ENCODE measurements around the gene SYT9.

SYT9 gene

DNA sequence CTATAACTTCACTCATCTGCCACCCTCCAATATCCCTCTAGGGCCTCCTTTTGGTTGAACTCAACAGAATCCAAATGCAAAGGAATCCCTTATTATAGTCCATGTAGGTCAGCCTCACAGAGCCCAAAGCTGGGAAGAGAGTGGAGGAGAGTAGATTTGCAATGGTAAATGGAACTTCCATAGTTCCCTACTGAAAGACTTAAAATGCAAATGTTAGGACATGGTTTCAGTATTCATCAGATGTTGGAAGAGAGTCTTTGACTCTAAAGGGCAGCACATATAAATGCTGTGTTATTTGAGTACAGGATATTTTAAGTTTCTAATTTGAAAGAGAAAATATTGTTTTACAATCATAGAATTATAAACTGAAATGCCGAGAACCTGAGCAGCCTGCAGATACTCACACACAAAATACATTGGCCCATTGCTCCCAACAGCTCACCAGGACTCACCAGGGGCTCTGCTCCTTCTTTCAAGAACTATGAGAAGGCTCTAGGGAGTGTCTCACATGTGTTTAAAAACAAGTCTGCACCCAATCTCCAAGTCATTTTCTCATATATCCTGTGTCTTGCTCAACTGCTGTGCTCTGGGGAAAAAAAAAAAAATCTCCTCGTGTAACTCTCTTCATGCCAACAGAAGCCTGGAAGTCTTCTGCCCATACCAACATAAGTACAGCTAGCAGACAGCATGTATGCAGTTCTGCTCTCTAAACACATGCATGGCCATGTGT, 39.6 kb downstream of the SYT9 start:
- peaks cover 20% of the 10 kb centered on the region for H3K9me3 Mint-ChIP-seq

DNA sequence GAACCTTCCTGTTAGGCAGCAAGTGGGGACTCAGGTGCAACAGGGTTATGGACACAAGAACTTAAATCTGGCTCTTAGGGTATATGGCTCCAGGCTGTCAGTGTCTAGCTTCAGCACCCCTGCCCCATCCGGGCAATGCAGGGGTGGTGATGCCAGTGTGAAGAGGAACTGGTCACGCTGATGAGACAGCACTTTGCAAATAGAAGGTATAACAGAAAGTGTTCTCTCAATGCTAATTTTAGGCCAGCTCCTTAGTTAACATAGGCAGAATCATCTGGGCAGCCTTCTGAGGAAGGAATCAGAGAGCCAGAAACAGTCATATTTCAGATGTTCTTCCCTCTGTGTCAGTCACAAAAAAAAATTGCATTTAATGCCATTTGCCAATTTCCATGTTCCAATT, 41.2 kb downstream of the SYT9 start:
- DNase-seq (ENCODE audit: low spot score in 2 of 2), result no peak
- H3K27ac Mint-ChIP-seq, result no peak overlapping the region
- H3K4me3 Mint-ChIP-seq, result no peak overlapping the region
- peaks cover 13% of the 10 kb centered on the region for H3K9me3 Mint-ChIP-seq
- no peaks in the 10 kb centered on the region for H3K4me1 Mint-ChIP-seq
- no peak for ATAC-seq (ENCODE audit: low read depth)
- peaks cover 7% of the 10 kb centered on the region for H3K27me3 Mint-ChIP-seq
- no peaks in the 10 kb centered on the region for H3K36me3 Mint-ChIP-seq

More for the DNA sequence above, 39.6 kb downstream of the SYT9 start:
- no peak overlapping the region for H3K4me3 Mint-ChIP-seq
- H3K27ac Mint-ChIP-seq, result no peak overlapping the region
- ATAC-seq (ENCODE audit: low read depth), result no peak
- peaks cover 7% of the 10 kb centered on the region for H3K27me3 Mint-ChIP-seq
- peaks cover 2% of the 10 kb centered on the region for H3K36me3 Mint-ChIP-seq
- no peak for DNase-seq (ENCODE audit: low spot score in 2 of 2)
- H3K4me1 Mint-ChIP-seq, result no peaks in the 10 kb centered on the region

DNA sequence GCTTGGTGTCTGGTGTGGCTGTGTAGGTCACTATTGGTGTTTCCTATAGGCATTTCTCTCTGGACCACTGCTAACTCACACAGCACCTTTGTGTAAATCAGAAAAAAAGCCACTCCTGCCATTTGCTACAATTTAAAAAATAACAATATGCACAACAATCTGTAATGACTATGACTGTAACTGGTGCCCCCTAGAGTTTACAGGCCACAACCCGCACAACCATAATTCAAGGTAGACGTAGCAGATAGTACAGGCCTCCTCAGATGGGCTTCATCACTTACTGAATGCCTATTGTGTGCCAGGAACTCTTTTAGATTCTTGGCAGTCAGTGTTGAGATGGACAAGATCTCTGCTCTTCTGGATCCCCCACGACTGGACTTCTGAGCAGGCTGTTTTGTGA, 47.7 kb downstream of the SYT9 start:
- H3K4me1 Mint-ChIP-seq, result no peaks in the 10 kb centered on the region
- no peak overlapping the region for H3K27ac Mint-ChIP-seq
- peaks cover 5% of the 10 kb centered on the region for H3K27me3 Mint-ChIP-seq
- ATAC-seq (ENCODE audit: low read depth) (no peak), DNase-seq (ENCODE audit: low spot score in 2 of 2) (no peak)
- no peak overlapping the region for H3K4me3 Mint-ChIP-seq
- H3K36me3 Mint-ChIP-seq, result no peaks in the 10 kb centered on the region
- peaks cover 8% of the 10 kb centered on the region for H3K9me3 Mint-ChIP-seq

DNA sequence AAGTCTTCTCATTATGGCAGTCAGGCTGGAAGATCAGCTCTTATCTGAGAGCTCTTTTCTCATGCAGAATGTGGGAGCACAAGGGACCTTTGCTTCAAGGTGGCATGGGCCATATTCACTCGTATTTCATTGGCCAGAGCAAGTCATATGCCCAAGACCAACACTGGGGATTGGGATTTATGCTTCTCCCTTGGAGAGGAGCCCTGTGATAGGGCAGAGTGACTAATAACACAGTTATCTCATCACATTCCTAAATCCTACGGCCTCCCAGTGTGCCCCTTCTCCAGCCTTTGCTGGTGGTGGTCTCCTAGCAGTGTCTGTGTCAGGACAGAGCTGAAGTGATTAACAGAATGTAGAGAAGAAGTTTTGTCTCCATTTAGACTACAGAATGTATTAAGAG, 48.6 kb downstream of the SYT9 start:
- Mint-ChIP-seq H3K27ac (no peak overlapping the region), H3K4me3 (no peak overlapping the region), H3K4me1 (no peaks in the 10 kb centered on the region), H3K27me3 (peaks cover 5% of the 10 kb centered on the region), H3K9me3 (peaks cover 3% of the 10 kb centered on the region), H3K36me3 (no peaks in the 10 kb centered on the region)
- ATAC-seq (ENCODE audit: low read depth) (no peak), DNase-seq (ENCODE audit: low spot score in 2 of 2) (no peak)

DNA sequence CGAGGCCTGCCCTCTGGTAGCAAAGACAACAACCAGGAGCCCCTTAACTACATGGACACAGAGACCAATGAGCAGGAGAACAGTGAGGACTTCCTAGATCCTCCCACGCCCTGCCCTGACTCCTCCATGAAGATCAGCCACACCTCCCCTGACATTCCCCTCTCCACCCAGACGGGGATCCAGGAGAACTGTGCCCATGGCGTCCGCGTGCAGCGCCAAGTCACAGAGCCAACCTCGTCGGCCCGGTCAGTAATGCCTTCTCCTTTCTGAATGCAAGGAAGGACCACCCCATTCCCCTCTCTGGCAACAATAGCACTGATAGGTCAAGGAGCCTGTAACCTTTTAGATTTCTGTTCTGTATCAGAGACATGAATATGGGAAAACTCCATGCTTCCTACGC, 51.4 kb downstream of the SYT9 start:
- no peak overlapping the region for H3K4me3 Mint-ChIP-seq
- H3K4me1 Mint-ChIP-seq, result peaks cover 5% of the 10 kb centered on the region
- DNase-seq (ENCODE audit: low spot score in 2 of 2) (no peak), ATAC-seq (ENCODE audit: low read depth) (no peak)
- H3K9me3 Mint-ChIP-seq, result no peaks in the 10 kb centered on the region
- H3K36me3 Mint-ChIP-seq, result no peaks in the 10 kb centered on the region
- H3K27ac Mint-ChIP-seq, result no peak overlapping the region
- H3K27me3 Mint-ChIP-seq, result peaks cover 5% of the 10 kb centered on the region

DNA sequence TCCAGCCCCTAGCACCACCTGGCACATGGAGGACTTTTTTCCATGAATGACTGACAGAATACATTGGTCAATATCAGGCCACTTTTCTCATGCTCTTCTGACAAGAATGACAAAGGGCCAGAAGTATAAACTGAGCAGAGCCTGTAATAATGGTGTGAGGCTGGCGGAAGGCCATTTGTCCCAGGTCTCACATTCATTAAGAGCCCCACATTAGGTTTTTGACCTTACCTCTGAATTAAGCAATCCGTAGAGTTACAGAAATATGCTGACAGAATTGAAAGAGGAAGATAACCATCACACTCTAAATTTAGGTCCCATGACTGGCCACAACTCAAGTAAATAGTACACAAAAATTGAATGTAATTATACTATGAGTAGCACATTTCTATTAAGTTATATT, 55.2 kb downstream of the SYT9 start:
- no peak overlapping the region for H3K4me3 Mint-ChIP-seq
- H3K27ac Mint-ChIP-seq, result no peak overlapping the region
- H3K4me1 Mint-ChIP-seq, result peaks cover 6% of the 10 kb centered on the region
- DNase-seq (ENCODE audit: low spot score in 2 of 2) (no peak), ATAC-seq (ENCODE audit: low read depth) (no peak)
- H3K36me3 Mint-ChIP-seq, result no peaks in the 10 kb centered on the region
- H3K9me3 Mint-ChIP-seq, result no peaks in the 10 kb centered on the region
- H3K27me3 Mint-ChIP-seq, result peaks cover 5% of the 10 kb centered on the region

DNA sequence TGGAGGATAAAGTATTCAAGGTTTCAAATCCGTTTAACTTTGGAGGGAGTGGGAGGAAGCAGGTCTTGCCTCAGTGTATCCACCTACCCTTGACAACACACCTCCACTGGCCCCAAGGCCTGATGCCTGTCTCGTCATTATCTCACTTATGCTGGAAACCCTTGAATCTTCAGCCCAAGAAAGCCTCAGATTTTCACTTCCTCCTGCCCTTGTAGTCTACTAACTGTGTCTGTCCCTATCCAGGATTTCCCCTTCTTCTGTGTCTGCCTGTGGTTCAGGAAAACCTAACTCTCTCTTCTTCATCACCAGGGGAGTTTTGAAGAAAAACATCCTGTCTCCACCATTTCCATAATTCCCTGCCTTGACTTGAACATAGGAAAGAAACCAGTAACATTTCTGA, 56.1 kb downstream of the SYT9 start:
- ATAC-seq (ENCODE audit: low read depth) (peak; percentile 39), DNase-seq (ENCODE audit: low spot score in 2 of 2) (no peak)
- H3K27me3 Mint-ChIP-seq, result peaks cover 7% of the 10 kb centered on the region
- H3K4me1 Mint-ChIP-seq, result peaks cover 6% of the 10 kb centered on the region
- no peak overlapping the region for H3K27ac Mint-ChIP-seq
- H3K9me3 Mint-ChIP-seq, result no peaks in the 10 kb centered on the region
- no peaks in the 10 kb centered on the region for H3K36me3 Mint-ChIP-seq
- H3K4me3 Mint-ChIP-seq, result no peak overlapping the region

DNA sequence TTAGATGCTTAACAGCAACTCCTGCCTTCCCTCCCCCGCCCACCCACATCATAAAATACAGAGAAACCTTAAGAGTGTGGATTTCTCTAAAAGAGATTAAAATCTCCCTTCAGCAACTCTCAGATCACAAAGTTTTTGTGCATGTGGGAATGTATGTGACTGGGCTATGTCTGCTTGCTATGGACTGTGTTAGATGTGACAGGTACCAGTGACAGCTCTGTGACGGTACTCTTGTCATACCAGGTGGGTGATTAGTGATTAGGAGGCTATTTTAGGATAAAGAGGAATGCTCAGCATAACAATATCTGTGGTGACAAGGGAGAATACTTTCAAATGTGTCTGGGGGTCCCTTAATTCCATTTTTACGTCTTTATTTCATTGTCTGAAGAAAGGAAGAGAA, 60.2 kb downstream of the SYT9 start:
- Mint-ChIP-seq H3K4me3 (no peak overlapping the region), H3K9me3 (peaks cover 3% of the 10 kb centered on the region), H3K27me3 (peaks cover 4% of the 10 kb centered on the region), H3K27ac (no peak overlapping the region), H3K4me1 (peaks cover 4% of the 10 kb centered on the region), H3K36me3 (no peaks in the 10 kb centered on the region)
- DNase-seq (ENCODE audit: low spot score in 2 of 2), result no peak
- no peak for ATAC-seq (ENCODE audit: low read depth)

DNA sequence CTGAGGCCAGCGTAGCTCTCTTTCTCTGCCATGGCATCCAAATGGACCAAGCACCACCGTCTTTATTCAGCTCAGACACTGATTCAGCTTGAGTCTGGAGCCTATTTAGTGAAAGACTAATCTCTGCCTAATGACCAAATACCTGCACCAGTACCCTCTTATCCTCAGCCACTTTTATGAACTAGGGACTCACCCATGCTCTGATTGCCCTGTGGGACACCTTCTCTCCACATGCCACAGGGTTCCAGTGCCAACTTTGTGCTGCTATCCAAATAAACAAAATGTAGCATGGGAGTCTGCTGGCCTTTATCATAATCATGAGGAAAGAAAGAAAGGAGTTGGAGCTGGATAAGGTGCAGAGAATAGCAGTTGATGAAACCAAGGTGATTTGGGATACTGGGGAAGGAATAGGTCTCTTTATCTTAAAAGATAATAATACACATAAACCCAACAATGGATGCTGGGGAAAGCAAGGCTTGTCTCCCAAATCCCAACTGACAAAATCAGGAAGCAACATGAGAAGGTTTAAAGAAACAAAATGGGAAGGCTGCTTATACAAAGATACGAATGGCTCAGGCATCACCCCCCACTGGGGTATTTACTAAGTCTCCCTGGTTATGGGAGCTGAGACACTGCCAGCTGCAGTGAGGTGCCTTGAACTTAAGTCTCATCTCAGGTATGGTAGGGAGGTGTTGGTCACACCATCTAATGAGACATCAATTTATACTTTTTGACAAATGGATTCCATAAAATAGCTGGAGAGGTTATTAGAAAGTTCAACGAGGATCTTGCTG, 63.3 kb downstream of the SYT9 start:
- ATAC-seq (ENCODE audit: low read depth), result no peak
- Mint-ChIP-seq H3K27ac (no peak overlapping the region), H3K27me3 (peaks cover 6% of the 10 kb centered on the region)

DNA sequence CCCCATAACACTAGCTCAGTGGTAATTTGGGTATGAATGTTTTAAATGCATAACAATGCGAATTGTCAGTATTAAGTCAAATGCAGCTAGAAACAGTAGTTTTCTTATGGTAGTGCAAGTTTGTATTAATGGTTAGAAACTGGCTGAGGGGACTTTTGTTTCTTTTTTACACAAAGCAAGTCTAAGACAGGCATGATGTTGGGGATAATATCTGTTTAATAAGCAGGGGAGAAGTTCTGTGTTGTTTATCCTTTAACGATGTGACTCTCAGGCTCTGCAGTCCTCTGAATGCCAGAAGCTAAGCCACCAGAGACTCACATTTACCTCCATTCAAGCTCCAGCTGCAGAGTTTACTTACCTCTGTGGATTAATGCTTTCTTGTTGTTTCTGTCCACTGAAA, 67.8 kb downstream of the SYT9 start:
- no peaks in the 10 kb centered on the region for H3K36me3 Mint-ChIP-seq
- no peak overlapping the region for H3K27ac Mint-ChIP-seq
- no peak for DNase-seq (ENCODE audit: low spot score in 2 of 2)
- no peaks in the 10 kb centered on the region for H3K4me1 Mint-ChIP-seq
- peaks cover 6% of the 10 kb centered on the region for H3K9me3 Mint-ChIP-seq
- peaks cover 12% of the 10 kb centered on the region for H3K27me3 Mint-ChIP-seq
- no peak for ATAC-seq (ENCODE audit: low read depth)
- H3K4me3 Mint-ChIP-seq, result no peak overlapping the region

More for the DNA sequence above, 63.3 kb downstream of the SYT9 start:
- no peaks in the 10 kb centered on the region for H3K36me3 Mint-ChIP-seq
- H3K4me1 Mint-ChIP-seq, result no peaks in the 10 kb centered on the region
- no peak overlapping the region for H3K4me3 Mint-ChIP-seq
- no peak for DNase-seq (ENCODE audit: low spot score in 2 of 2)
- peaks cover 6% of the 10 kb centered on the region for H3K9me3 Mint-ChIP-seq

DNA sequence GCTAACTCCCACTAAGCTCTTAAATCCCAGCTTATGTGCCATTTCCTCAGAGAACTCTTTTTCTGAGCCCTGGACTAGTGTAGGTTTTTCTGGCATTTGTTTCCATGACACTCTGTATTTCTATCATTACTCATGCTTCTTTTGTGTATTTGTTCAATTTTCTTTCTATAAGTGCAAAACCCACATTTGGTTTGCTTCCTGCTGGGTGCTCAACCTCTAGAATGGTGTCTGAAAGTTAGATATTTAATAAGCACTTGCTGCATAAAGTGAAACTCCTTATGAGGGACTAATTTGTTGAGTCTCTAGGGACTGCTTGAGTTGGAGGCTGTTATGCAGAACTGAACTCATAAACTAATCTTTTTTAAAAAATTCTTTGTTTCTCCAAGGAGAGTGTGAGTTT, 68.6 kb downstream of the SYT9 start:
- peaks cover 6% of the 10 kb centered on the region for H3K9me3 Mint-ChIP-seq
- H3K36me3 Mint-ChIP-seq, result no peaks in the 10 kb centered on the region
- H3K27me3 Mint-ChIP-seq, result peaks cover 12% of the 10 kb centered on the region
- no peak overlapping the region for H3K27ac Mint-ChIP-seq
- no peaks in the 10 kb centered on the region for H3K4me1 Mint-ChIP-seq
- DNase-seq (ENCODE audit: low spot score in 2 of 2), result no peak
- no peak overlapping the region for H3K4me3 Mint-ChIP-seq
- no peak for ATAC-seq (ENCODE audit: low read depth)

DNA sequence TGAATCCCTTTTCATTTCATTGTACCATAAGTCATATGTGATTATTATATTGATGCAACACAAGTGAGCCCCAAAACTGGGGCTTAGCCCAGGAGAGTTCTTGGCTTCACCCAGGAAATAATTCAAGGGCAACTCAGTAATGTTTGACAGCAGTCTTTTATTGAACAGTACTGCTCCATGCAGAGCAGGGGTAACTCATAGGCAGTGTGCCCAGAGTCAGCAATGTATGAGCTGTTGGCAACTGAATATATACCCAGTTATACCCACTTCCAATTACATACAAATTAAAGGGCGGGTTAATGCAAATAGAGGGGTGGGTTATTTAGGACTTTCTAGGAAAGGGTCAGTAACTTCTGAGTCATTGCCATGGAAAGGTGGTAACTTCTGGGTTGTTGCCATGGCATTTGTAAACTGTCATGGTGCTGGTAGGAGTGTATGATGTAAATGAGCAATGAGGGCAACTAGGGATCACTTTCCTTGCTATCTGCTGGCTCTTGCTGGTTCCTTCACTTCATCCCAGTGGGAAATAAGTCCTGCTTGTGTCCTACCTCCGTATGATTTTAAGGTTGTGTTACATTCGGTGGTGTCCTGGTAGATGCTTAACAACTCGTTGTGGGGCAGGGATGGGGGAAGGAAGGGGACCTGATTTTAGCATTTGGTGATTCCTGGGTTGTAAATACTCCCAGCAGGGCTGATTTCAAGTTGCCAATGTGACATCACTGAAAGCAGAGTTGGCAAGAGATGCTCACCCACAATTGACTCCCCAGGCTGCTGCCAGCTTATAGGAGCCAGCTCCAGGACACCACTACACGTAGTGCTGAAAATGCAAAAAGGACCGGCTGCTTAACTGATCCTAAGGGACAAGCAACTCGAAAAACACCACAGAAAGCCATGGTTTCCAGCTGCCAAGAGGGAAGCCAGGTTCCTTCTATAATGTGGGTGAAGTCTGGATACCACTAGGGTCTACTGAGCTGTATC, 70.1 kb downstream of the SYT9 start:
- Mint-ChIP-seq H3K4me3 (no peak overlapping the region), H3K27ac (no peak overlapping the region), H3K27me3 (peaks cover 10% of the 10 kb centered on the region), H3K4me1 (no peaks in the 10 kb centered on the region), H3K36me3 (no peaks in the 10 kb centered on the region), H3K9me3 (peaks cover 4% of the 10 kb centered on the region)
- DNase-seq (ENCODE audit: low spot score in 2 of 2) (no peak), ATAC-seq (ENCODE audit: low read depth) (no peak)

DNA sequence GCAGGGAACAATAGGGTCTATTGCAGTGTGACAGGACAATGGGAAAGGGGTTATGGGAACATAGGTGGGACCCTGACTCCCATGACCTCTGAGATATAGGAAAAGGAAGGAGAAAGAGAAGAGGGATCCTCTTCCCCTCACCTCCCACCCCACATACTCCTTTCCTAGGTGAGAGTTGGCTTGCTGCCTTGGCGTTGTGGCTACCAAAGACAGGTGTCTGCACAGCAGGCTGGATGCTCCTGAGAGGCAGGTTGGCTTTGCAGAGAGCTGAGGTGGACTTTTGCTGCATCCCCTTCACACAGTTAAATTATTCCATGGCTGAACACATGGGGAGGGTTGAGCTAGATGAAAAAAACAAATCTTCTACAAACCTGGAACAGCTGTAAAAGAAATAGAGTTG, 80.7 kb downstream of the SYT9 start:
- no peak overlapping the region for H3K27ac Mint-ChIP-seq
- ATAC-seq (ENCODE audit: low read depth) (no peak), DNase-seq (ENCODE audit: low spot score in 2 of 2) (no peak)
- no peaks in the 10 kb centered on the region for H3K36me3 Mint-ChIP-seq
- H3K4me3 Mint-ChIP-seq, result no peak overlapping the region
- H3K27me3 Mint-ChIP-seq, result peaks cover 7% of the 10 kb centered on the region
- H3K9me3 Mint-ChIP-seq, result peaks cover 6% of the 10 kb centered on the region
- H3K4me1 Mint-ChIP-seq, result no peaks in the 10 kb centered on the region

DNA sequence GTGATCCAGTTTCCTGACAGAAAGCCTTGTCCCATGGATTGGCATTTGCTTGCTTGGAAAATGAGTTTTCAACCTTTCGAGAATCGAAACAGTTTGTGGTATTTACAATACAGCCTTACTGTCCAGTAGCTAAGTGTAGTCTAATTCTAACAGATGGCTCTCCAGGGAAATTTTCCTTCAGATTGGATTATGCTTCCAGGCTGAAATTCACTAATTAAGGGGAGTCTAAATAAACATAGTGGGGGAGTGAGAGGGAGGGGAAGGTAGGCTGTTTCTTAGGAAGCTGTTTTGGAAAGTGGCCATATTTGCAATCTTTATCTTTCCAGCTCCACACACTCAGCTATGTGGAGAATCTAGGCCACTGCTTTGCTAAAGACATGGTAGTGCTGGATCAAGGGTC, 81.3 kb downstream of the SYT9 start:
- Mint-ChIP-seq H3K4me1 (no peaks in the 10 kb centered on the region), H3K4me3 (no peak overlapping the region), H3K9me3 (peaks cover 6% of the 10 kb centered on the region), H3K36me3 (no peaks in the 10 kb centered on the region), H3K27ac (no peak overlapping the region), H3K27me3 (peaks cover 9% of the 10 kb centered on the region)
- ATAC-seq (ENCODE audit: low read depth), result no peak
- DNase-seq (ENCODE audit: low spot score in 2 of 2), result no peak
